Measurements from ENCODE around the gene PARD3. TPM values are rescaled to one million over a fixed set of nuclear protein-coding genes. Genes with fewer than 3 reads are reported as not detected.
A peak's percentile ranks its signal among the peaks of the same experiment; 100 is the strongest.

Gene PARD3
- total RNA-seq, 2 donors from 2014 or later: 59.6 to 74.6 TPM

GRCh38 chr10:34127676-34128075, 687.4 kb downstream of the PARD3 start:
- Mint-ChIP-seq H3K4me1 (peaks cover 25% of the 10 kb centered on the region), H3K9me3 (no peaks in the 10 kb centered on the region), H3K27me3 (ENCODE audit: insufficient read depth) (no peaks in the 10 kb centered on the region), H3K27ac (no peak overlapping the region), H3K4me3 (no peak overlapping the region), H3K36me3 (ENCODE audit: low read depth) (peaks cover 21% of the 10 kb centered on the region)
- Histone ChIP-seq H3K36me3 (ENCODE audit: control insufficient read depth, insufficient read depth, low read length) (peaks cover 17% of the 10 kb centered on the region), H3K9ac (ENCODE audit: extremely low read depth, low read length, poor library complexity, severe bottlenecking) (no peak overlapping the region), H3K9me3 (ENCODE audit: control insufficient read depth, low read length) (no peaks in the 10 kb centered on the region), H3K27ac (ENCODE audit: low read depth, low read length) (no peak overlapping the region), H3K4me3 (ENCODE audit: low read length) (no peak overlapping the region), H3K27me3 (ENCODE audit: control insufficient read depth, insufficient read depth, low read length, poor library complexity, severe bottlenecking) (no peaks in the 10 kb centered on the region), H3K4me1 (ENCODE audit: control insufficient read depth, insufficient read depth, low read length) (peaks cover 11% of the 10 kb centered on the region)
- WGBS, 2 experiments (ENCODE audit: insufficient coverage in 1 of 2, insufficient read length in 1 of 2): 94% methylated on average over 1 of the region's 1 CpG; no CpG with 5 or more reads in 1 of the 2 experiments
- no peak for DNase-seq
- no peak for TF ChIP-seq CTCF (conservative IDR thresholded peaks at IDR 0.05)

- no peak overlapping the region for H3K27ac Mint-ChIP-seq
- H3K36me3 Mint-ChIP-seq (ENCODE audit: low read depth): peaks cover 21% of the 10 kb centered on the region
- H3K4me1 ChIP-seq (ENCODE audit: control insufficient read depth, insufficient read depth, low read length): peaks cover 16% of the 10 kb centered on the region
- no peak for DNase-seq
- H3K9me3 Mint-ChIP-seq: no peaks in the 10 kb centered on the region
- TF ChIP-seq CTCF (conservative IDR thresholded peaks at IDR 0.05): no peak
- H3K27ac ChIP-seq (ENCODE audit: low read depth, low read length): no peak overlapping the region
- H3K36me3 ChIP-seq (ENCODE audit: control insufficient read depth, insufficient read depth, low read length): peaks cover 17% of the 10 kb centered on the region
- H3K4me3 Mint-ChIP-seq: no peak overlapping the region
- no peak overlapping the region for H3K9ac ChIP-seq (ENCODE audit: extremely low read depth, low read length, poor library complexity, severe bottlenecking)
- no peak overlapping the region for H3K4me3 ChIP-seq (ENCODE audit: low read length)
- no peaks in the 10 kb centered on the region for H3K27me3 ChIP-seq (ENCODE audit: control insufficient read depth, insufficient read depth, low read length, poor library complexity, severe bottlenecking)
- 100% methylated on average over 1 of the region's 1 CpG; no CpG with 5 or more reads in 1 of the 2 experiments for WGBS, 2 experiments (ENCODE audit: insufficient coverage in 1 of 2, insufficient read length in 1 of 2)
- H3K27me3 Mint-ChIP-seq (ENCODE audit: insufficient read depth): no peaks in the 10 kb centered on the region
- peaks cover 36% of the 10 kb centered on the region for H3K4me1 Mint-ChIP-seq
- H3K9me3 ChIP-seq (ENCODE audit: control insufficient read depth, low read length): no peaks in the 10 kb centered on the region
Observed at GRCh38 chr10:34126371-34127151, 688.5 kb downstream of the PARD3 start.

- H3K27me3 ChIP-seq (ENCODE audit: control insufficient read depth, insufficient read depth, low read length, poor library complexity, severe bottlenecking): no peaks in the 10 kb centered on the region
- no peaks in the 10 kb centered on the region for H3K27me3 Mint-ChIP-seq (ENCODE audit: insufficient read depth)
- H3K27ac ChIP-seq (ENCODE audit: low read depth, low read length): no peak overlapping the region
- peaks cover 22% of the 10 kb centered on the region for H3K4me1 ChIP-seq (ENCODE audit: control insufficient read depth, insufficient read depth, low read length)
- no peak for DNase-seq
- H3K36me3 ChIP-seq (ENCODE audit: control insufficient read depth, insufficient read depth, low read length): peaks cover 9% of the 10 kb centered on the region
- H3K9me3 ChIP-seq (ENCODE audit: control insufficient read depth, low read length): no peaks in the 10 kb centered on the region
- no peak overlapping the region for H3K4me3 Mint-ChIP-seq
- 61 to 69% methylated on average over 4 to 5 of the region's 5 CpGs for WGBS, 2 experiments (ENCODE audit: insufficient coverage in 1 of 2, insufficient read length in 1 of 2)
- TF ChIP-seq CTCF (conservative IDR thresholded peaks at IDR 0.05): no peak
- no peaks in the 10 kb centered on the region for H3K9me3 Mint-ChIP-seq
- peak overlapping the region; percentile 43 for H3K4me3 ChIP-seq (ENCODE audit: low read length)
- no peak overlapping the region for H3K9ac ChIP-seq (ENCODE audit: extremely low read depth, low read length, poor library complexity, severe bottlenecking)
- peak overlapping the region; percentile 13 for H3K27ac Mint-ChIP-seq
- H3K36me3 Mint-ChIP-seq (ENCODE audit: low read depth): peaks cover 19% of the 10 kb centered on the region
- peaks cover 41% of the 10 kb centered on the region for H3K4me1 Mint-ChIP-seq
Observed at GRCh38 chr10:34125702-34126101, 689.4 kb downstream of the PARD3 start.

Measured in endodermal cell (in vitro differentiated cells).